HG03060 (cell line): Measurements from ENCODE around the gene CCDC177.

Experiments used
- ATAC-seq: cut with Tn5 transposase; IDR thresholded peaks from one replicate; pipeline ENCODE4 v1.9.1; 2021; ENCODE audit warnings: low read depth, moderate number of reproducible peaks; ENCODE audit not compliant: unreplicated experiment

CCDC177 gene

DNA sequence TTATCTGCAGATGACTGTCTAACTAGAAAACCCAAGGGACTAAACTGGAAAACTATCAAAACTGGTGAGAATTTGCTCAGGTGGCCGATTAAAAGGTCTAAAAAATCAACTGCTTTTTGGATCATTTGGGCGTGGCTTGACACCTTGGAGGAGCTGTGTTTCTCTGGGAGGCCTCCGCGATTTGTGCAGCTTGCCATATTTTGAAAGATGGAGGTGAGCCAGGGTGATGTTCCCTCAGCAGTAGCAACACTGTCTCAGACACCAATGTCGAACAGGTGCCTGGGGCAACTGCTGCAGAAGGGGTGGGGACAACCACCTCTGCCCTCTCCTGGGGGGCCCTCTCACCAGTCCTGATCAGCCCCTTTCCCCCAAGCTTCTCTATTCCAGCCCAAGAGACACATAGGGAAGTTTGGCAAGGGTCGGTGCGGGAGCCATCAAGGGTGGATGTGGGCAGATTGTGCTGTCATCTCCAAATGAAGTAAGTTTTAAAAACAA is 3.8 kb downstream of the CCDC177 start:
- ATAC-seq: no peak

DNA sequence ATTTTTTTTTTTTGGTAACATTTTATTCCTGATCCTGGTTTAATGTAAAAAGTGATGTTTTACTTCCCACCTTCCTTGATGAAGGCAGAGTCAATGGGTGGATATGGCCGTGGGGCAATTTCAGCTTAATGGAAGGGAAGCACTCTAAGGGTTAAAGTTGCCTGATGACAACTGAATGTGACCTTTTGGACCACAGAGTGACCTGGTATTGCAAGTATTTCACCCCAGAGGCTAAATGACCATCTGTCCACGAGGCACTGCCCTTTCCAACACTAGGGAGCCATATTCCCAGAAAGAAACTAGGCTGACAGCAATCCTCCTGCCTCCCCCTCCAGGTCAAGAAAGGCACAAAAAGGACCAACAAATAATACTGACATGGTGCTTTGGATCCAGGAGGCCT is 4.8 kb downstream of the CCDC177 start:
- no peak for ATAC-seq

DNA sequence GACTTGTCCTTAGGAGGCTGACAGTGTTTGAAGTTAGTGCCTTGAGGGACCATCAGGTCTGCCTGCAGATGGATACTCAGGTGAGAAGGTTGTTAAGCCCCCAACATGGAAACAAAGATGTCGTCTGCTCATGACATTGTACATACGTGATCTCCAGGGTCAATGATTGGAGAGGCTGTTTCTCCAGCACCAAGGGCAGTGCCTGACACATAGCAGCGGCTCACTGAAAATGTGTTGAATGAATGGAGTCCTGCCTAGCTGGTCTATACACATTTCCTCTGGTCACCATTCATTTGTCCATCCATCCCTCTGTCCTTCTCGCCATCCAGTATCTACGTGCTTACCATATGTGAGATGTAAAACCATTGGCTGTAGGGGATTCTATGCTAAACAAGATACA is 7.1 kb downstream of the CCDC177 start:
- ATAC-seq: no peak

DNA sequence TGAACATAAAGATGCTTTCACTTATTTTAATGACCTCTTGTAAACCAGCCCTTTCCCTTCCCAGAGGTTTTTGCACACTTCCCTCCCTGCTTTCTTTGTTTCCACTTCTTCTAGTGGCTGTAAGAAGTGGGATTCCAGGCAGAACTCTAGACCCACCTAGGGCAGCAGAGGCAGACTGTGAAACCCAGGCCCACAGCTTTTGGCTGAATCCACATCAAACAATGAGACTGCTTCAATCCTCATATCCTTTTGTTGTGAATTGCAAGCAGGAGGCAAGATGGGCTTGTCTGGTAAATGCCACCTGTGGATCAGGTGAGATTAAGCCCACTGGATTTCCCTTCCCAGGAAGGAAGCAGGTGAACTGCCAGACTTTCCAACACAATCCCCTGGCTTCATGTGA is 12.8 kb downstream of the CCDC177 start:
- ATAC-seq: no peak

DNA sequence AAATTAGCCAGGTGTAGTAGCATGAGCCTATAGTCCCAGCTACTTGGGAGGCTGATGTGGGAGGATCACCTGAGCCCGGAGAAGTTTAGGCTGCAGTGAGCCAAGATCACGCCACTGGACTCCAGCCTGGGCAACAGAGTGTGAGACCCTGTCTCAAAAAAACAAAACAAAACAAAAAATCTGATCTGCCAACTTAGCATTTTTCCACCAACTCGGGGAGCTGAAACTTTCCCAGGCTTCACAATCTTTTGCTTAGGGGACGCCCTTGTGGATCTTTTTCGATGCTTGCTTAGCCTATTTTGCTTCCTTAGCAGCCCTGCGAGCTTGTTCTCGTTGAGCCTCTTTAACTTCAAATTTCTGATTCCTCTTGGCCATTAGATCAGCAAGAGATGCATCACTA is 13.8 kb downstream of the CCDC177 start:
- ATAC-seq: no peak

DNA sequence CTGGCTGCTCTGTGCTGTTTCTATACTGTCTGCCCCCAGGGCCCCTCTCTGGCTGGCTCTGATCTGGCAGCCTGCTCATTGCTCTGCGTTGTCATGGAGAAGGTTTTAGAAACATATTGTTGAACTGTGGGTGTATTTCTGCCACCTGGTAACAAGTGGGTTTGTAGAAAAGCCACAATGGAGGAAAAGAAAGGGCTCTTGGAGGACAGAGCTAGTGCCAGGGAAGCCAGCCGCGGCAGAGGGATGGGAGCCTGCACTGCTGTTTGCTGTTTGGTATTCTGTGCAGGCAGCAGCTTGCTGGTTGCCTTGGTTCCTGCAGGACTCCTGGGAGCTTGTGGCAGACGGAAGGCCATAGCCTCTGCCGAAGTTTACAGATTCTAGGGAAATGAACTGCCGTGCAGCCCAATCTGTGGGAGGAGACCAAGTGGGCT is 15.1 kb downstream of the CCDC177 start:
- no peak for ATAC-seq

DNA sequence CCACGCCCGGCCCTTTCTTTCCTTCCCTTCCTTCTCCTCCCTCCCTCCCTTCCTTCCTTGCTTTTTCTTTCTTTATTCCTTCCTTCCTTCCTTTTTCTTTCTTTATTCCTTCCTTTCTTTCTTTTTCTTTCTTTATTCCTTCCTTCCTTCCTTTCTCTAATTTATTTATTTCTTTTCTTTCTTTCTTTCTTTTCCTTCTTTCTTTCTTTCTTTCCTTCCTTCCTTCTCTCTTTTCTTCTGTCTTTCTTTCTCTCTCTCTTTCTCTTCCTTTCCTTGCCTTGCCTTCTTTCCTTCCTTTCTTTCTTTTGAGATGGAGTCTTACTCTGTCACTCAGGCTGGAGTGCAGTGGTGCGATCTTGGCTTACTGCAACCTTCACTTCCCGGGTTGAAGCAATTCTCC is 15.9 kb downstream of the CCDC177 start:
- no peak for ATAC-seq

DNA sequence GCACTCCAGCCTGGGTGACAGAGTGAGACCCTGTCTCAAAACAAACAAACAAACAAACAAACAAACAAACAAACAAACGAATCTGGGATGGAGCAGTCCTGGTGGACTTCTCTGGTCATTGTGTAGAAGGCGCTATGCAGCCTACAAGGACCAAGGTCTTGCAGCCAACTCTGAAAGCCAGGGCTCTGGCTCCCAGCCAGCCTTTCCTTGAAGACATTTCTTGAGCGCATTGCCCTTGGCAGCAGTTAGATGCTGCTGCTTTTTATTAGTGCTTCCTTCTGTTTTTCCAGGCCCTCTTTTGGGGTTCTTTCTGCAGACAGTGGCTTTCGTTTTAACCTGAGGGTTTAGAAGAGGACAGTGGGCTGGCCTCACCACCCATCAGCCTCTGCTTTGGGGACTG is 20.2 kb downstream of the CCDC177 start:
- ATAC-seq: no peak

DNA sequence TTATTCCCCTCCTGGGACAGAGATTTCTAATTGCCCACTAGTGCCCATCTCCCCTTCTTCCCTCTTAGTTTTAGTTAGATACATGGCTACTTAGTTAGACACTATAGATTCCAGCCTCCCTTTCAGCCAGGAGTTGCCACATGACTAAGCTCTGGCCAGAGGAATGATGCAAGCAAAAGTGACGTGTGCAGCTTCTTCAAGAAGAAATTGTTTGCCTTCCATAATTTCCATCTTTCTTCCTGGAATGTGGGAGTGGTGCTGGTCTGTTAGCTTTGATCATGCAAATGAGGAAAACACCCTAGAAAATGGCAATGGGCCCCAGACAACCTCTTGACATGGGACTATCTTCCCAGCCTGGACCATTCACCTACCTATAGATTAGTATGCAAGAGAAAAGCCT is 21.4 kb downstream of the CCDC177 start:
- ATAC-seq: no peak

DNA sequence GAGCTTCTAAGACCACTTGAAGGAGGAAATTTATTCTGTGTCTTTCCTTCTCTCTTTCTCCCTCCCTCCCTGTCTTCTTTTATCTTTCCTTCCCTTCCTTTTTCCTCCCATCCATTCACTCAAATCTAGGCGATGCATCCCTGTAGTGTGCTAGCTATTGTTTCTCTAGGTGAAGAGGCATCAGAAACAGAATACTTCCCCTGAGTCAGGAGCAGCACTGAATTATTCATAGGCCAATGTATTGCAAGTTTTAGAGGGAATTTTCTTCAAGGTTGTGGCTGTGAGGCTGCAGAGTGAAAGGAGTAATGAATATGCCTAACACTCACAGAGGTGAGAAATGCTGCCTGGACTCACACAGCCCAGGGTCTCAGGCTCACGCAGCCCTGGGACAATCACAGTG is 23.2 kb downstream of the CCDC177 start:
- no peak for ATAC-seq

DNA sequence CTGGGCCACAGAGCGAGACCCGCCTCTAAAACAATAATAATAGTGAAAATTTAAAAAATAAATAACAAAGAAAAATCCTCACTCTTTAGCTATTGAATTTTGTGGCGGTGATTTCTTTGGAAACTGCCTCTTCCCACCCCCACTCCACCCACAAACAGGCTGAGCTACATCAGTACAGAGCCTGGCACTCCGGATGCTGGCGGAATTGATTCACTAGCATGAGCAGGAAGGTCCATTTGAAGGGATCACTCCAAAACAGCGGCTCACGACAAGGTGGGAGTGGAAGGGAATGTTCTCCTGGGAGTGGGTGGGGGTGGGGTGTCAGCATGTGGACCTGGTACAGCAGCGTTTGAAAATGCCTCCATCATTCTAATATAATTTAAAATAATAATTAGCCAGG is 26.1 kb downstream of the CCDC177 start:
- no peak for ATAC-seq

DNA sequence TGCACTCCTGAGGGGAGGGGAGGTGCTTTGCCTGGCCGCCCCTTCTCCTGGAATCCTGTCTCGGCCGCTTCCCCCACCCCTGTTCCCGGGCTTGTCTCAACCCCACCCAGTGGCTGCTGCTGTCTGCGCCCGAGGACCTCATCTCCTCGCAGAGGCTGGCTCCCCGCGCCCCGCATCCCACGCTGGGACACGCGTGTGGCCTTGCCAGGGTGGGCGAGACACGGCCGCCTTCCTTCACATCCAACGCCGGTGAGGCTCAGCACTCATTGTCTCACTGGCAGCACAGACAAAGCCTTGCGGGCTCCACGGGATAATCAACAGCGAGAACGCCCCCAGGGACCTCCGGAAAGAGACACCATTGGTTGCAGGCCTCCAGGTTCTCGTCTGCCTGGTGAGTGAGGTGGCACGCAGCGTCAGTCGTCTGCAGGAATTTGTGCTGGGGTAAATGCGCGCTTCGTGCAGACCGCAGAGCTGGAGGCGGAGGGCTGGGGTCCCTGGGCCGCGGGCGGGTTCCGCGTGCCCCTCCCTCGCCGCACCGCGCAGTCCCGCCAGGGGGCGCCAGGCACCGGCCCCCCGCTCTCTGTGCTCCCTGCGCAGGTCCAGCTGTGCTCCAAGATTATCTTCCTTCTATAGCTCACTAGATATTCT is 26.8 kb downstream of the CCDC177 start:
- no peak for ATAC-seq

DNA sequence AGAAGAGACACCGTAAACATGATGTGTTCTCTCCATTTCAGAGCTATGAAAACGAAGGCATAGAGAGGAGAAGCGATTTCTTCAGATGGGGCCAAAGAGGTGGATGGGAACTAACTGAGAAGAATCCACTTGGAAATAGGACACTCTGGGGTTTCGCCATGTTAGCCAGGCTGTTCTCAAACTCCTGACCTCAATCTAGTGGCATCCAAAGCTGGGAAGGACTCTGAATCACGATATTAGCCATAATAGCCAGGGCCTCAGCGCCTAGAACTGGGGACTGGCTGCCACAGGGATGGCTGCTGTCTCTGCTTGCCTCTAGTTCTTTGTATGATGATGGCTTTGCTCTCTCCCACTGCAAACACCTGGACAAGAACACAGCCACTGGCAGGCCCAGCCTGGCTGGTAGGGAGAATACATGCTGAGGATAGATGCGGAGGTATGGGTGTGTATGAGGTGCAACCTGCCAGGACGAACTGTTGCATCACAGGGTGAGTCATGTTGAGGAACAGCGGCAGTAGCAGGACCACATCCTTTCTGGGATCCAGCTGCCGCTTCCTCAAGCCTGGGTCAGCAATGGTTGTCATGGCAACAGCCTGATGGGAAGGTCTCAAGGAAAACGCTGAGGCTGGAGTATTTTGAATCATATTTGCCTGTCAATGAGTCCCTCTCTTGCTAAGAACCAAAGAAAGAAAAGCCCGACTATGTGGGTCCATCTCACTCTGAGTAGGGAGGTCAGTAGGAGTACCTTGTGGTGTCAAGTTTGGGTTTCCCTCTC is 31.1 kb downstream of the CCDC177 start:
- ATAC-seq: no peak

DNA sequence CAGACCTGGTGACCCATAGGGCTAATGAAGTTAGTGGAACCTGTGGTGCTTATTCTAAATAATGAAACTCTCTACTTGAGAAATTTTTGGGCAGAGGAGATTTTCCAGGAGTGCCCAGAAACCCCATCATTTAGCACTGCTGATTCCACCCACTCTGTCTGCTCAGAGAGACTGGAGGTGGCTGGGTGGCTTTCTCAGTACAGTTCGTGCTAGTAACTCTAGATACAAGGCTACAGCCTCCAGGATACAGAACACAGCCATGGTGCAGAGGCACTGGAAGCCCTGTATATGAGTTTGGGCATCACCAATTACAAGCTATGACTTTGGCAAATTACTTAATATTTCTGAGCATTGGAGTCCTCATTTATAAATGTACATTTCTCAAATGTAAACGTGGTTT is 32.4 kb downstream of the CCDC177 start:
- ATAC-seq: no peak

DNA sequence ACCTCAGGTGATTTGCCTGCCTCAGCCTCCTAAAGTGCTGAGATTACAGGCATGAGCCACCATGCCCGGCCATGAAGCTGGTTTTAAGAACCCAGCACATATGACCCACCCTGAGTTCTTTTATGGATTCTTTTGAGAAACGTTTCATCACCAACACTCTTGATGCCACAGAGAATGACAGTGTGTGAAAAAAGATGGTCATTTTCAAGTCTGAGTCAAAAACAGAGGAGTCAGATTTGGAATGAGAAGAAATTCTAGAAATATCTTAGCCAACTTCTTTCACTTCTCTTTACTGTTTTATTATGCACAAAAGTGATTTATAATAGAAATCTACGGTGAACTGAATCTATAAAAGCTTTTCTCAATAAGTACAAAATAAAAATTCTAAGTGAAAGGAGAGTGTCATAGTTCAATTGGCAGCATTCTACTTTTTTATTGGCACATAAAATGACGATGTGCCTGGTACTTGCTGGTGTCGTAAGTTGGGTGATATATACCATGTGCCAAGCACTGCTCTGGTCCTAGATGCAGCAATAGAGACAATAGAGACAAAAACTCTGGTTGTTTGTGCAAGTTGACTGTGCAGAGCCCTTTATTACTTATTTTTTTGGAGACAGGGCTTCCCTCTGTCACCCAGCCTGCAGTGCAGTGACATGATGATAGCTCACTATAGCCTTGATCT is 33.9 kb downstream of the CCDC177 start:
- ATAC-seq: no peak

DNA sequence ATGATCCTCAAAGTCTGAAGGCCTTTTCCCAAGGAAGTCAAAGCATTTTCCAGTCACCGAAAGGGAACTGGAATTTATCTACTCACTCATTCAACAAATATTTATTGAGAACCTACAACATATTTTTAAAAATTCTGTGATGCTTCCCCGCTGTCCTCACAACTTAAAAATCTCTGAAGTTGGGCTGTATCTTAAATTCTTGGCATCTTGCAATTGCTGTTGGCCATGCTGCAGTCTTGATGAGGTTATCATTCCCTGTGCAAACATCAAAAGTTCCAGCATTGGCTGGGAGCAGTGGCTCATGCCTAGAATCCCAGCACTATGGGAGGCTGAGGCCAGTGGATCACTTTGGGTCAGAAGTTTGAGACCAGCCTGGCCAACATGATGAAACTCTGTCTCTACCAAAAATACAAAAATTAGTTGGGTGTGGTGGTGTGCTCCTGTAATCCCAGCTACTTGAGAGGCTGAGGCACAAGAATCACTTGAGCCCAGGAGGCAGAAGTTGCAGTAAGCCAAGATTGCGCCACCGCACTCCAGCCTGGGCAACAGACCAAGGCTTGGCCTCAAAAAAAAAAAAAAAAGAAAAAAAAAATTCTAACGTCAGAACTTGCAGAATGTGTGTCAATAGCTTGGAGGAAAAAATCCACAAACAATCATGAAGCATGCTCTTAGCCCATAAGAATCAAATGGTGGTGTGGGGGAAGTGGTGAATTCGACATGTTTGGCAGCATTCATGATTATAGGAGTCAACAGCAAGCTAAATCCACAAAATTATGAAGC is 34.9 kb downstream of the CCDC177 start:
- no peak for ATAC-seq

DNA sequence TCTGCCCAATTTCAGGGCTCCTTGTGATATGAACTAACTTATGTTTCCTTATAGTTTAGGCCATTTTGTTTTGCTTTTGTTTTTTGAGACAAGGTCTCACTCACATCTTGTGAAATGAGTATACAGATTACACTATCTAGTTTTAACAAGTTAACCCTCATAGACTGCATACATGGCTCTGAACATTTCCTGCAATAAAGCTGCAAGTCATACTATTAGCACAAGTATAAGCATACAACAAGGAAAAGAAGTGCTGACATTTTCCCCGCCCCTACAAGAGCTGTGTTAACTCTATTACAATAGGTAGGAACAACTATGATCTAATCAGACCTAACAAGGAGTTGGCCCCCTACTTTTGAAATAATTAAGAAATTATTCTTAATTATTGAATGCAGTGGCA is 35.9 kb downstream of the CCDC177 start:
- no peak for ATAC-seq

DNA sequence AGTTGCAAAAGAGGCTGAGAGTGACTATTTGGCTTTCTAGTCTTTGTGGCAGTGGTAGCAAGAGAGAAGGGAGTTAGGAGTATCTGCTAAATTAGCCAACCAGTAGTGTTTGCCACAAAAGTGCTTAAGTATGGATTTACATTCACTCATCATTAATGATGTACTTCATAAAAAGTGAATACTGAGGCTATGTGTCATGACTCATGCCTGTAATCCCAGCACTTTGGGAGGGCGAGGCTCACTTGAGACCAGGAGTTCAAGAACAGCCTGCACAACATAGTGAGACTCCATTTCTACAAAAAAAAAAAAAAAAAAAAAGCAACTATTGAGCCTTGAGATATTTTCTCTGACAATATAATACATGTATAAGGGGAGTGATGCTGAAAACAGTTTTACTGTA is 36.8 kb downstream of the CCDC177 start:
- no peak for ATAC-seq

DNA sequence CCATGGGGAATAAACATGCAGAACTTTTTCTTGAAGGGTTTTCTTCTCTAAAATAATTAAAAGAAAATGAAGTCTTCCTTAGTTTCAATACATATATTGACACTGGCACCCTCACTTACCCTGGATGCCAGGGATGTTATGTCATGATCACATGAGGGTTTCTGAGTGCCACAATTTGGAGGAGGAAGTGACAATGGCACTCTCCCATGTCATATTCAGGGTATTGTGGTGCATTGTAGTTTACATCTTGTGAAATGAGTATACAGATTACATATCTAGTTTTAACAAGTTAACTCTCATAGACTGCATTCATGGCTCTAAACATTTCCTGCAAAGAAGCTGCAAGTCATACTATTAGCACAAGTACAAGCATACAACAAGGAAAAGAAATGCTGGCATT is 37.7 kb downstream of the CCDC177 start:
- ATAC-seq: no peak

DNA sequence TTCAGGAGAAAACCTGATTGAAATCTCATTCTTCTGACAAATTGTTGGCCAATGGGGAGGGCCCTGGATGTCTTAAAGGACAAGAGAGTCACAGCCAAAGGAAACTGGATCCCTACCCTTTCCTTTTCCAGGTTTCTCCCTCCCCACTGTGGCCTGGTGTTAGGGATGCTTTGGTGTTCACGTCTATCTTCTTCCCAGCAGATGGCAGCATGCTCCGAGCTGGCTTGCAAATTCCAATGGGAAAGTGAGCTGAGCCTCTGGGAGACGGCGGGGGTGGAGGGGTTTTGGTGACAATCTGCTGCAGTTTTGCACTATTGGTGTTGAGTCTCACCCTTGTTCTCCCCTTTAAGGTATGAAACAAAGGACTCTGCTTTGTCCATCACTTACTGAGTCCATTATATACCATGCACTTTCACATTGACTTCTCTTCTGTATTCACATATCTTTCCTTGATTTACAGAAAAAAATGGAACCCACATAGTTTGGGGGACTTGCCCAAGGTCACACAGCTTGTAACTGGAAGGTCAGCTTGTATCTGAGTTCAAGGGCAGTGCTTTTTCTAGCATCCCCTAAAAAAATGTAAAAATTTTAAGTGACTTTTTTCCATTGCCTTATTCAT is 39.3 kb downstream of the CCDC177 start:
- ATAC-seq: no peak
